Measurements from ENCODE around the gene OPRM1.

OPRM1 gene

DNA sequence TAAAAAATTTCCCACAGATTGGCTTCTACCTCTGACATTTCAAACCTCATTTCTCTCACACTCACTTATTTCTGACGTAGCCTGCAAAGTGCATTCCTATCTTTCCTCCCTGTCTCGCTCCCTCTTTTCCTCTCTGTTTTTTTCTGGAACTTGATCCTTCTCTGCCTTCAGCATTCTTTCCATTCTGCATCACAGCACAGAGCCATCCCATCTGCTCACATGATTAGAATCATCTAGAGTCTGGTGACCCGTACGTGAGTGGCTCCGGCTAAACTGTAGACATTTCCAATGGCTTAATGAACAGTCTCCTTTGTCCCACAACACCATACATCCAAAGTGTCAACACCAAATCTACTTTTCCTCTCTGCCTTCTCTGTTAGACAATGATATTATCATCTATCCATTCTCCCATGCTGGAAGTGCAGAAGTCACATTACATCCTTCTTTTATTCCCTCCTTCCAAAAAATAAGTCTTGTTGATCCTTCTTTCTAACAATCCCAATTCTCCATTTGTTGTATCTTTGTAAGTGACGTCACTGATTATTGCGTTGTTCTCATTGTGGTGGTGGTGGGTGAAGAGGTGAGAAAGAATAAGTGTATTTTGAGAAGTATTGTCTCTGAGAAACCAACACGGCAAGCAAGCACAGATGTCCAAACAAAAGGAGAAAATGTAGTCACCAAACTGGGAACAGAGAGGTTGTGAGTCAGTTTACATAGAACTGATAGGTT, 41.6 kb downstream of the OPRM1 start:
- no peak for DNase-seq (ENCODE audit: low read depth in 3 of 3, low spot score in 1 of 3)

- DNase-seq (ENCODE audit: low read depth in 3 of 3, low spot score in 1 of 3) = no peak
Observed at GRCh38 chr6:154086510-154086909, 47.5 kb downstream of the OPRM1 start.

DNA sequence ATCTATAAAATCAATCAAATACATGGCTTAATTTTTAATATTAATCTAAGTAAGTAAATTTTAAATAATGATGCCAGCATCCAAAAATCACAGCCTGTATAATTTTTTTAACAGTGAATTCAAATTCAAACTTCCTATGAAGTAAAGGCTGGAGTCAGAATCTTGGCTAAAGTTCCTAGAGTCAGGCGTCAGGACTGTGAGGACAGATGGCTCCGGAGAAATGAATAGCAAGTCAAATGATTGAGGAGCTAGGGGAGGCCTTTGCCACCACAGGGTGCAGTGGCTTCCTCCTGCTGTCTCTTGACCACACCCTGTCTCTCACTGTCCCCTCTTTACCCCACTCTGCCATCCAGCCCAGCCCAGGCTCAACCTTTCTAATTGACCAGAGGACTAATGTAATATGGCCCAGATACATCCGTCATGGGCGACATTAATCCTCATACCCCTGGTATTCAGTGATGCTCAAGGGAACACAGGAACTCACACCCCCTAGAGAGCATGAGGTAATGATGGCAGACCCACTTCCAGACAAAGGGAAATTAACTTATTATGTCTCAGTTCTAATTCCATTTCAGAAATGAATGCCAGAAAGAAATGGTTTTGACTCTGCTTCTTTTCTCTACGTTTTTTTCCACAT, 53.4 kb downstream of the OPRM1 start:
- DNase-seq (ENCODE audit: low read depth in 3 of 3, low spot score in 1 of 3) = no peak

GRCh38 chr6:154093231-154094044, 54.4 kb downstream of the OPRM1 start:
- DNase-seq (ENCODE audit: low read depth in 3 of 3, low spot score in 1 of 3) = no peak

- no peak for DNase-seq (ENCODE audit: low read depth in 3 of 3, low spot score in 1 of 3)
Observed at GRCh38 chr6:154095571-154095970, 56.5 kb downstream of the OPRM1 start.

DNA sequence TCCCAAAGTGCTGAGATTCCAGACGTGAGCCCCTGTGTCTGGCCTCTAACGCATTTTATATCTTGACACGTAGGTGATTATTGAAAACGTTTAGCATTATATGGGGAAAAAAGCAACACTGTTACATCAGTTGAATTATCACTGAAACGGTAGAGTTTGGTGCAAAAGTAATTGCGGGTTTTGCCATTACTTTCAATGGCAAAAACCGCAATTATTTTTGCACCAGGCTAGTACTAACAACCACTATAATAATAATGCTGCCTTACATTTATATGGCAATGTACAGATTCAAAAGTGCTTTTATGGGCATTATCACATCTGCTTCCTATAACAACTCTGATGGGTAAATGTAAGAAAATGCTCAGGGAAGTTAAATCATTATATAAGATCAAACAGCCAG, 57.3 kb downstream of the OPRM1 start:
- no peak for DNase-seq (ENCODE audit: low read depth in 3 of 3, low spot score in 1 of 3)

- no peak for DNase-seq (ENCODE audit: low read depth in 3 of 3, low spot score in 1 of 3)
Observed at GRCh38 chr6:154096834-154097233, 57.8 kb downstream of the OPRM1 start.

DNA sequence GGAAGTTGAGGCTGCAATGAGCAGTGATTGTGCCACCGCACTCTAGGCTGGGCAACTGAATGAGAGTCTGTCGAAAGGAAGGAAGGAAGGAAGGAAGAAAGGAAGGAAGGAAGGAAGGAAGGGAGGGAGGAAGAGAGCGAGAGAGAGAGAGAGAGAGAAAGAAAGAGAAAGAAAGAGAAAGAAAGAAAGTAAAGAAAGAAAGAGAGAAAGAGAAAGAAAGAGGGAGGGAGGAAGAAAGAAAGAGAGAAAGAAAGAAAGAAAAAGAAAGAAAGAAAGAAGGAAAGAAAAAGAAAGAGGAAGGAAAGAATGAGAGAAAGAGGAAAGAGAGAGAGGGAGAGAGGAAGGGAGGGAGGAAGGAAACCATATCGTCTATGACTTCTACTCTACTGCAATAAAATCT, 60.2 kb downstream of the OPRM1 start:
- no peak for DNase-seq (ENCODE audit: low read depth in 3 of 3, low spot score in 1 of 3)

GRCh38 chr6:154106251-154106650, 67.2 kb downstream of the OPRM1 start:
- no peak for DNase-seq (ENCODE audit: low read depth in 3 of 3, low spot score in 1 of 3)

DNA sequence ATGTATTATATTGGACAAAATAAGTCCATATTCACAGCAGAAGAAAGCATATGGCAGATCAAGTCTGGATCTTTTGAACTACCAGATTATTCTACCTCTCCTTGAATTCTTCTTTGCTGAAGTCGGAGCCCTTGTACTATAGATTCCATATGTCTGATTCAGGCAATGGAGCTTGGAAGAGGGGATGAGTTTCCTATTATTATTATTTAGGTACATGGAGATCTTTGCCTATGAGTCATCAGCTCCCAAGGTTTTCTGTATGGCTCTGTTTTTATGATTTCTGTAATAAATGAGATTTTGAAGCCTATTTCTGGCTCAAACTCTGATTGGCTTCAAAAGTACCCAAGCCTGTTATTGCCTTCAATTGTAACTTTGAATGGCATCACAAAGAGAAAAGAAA, 72.0 kb downstream of the OPRM1 start:
- DNase-seq (ENCODE audit: low read depth in 3 of 3, low spot score in 1 of 3) = no peak

DNA sequence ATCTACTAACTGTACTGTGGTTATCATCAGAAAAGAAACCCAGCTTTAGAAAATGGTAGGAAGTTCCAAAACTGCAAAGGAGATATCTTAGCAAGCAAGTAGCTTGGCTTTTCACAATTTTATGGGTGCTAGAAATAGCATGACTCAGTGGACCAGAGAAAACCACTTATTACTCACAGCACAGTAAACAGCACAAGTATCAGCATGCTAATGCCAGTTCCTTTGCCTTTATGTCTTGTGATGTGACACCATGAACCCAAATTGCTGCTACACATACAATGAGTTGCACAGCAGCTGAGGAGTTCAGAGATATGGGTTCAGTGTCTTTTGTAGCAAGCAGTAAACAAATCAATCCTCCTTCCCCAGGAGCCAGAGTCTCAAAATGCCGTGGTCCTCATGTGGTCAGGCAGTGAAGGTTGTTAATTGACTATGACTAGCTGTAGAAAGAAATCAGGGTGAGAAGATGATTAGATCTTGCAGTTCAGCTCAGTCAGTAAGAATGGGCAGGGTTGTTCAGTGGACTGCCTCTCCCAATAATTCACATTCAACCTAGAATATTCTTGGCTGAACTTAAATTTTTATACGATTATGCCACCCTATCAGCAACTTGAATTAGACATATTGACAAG, 73.3 kb downstream of the OPRM1 start:
- DNase-seq (ENCODE audit: low read depth in 3 of 3, low spot score in 1 of 3) = no peak

DNA sequence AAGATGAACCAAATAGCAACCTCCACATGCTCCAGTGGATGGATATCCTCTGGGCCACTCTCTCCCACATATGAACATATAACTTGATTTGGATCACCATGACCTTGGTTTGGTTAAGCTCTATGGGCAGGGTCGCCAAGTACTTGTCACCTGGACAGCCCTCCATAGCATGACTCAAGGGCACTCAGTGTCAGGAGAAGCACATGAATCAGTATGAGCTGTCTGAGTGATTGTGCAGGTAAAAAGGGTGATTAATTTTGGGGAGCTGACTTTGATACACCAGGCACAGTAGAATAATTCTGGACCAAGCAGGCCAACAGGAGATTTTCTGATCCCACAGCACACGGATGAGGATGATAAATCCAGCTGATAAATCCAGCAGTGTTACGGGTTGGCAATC, 74.4 kb downstream of the OPRM1 start:
- DNase-seq (ENCODE audit: low read depth in 3 of 3, low spot score in 1 of 3) = no peak

- no peak for DNase-seq (ENCODE audit: low read depth in 3 of 3, low spot score in 1 of 3)
Observed at GRCh38 chr6:154117485-154117884, 78.4 kb downstream of the OPRM1 start.

- no peak for DNase-seq (ENCODE audit: low read depth in 3 of 3, low spot score in 1 of 3)
Observed at GRCh38 chr6:154122195-154122925, 83.3 kb downstream of the OPRM1 start.

- DNase-seq (ENCODE audit: low read depth in 3 of 3, low spot score in 1 of 3) = no peak
Observed at GRCh38 chr6:154123155-154123956, 84.3 kb downstream of the OPRM1 start.

- DNase-seq (ENCODE audit: low read depth in 3 of 3, low spot score in 1 of 3) = no peak
Observed at GRCh38 chr6:154125421-154125820, 86.4 kb downstream of the OPRM1 start.

DNA sequence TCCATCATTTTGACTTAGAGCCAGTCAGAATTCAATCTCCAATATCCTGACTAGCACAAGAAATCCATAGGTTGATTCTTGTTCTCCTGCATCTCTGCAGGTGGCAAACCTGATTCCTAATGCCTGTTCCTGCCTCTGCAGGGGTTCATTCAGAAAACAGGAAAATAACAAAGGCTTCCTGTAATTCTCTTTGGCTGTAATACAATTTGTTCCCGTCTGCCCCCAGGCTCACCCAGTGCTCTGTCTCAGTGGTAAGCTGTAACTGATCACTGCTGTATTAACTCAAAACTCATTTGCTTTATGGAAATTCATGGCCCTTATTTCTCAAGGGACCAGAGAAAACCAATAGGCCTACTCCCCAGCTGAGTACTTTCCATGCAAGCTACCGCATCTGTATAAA, 88.6 kb downstream of the OPRM1 start:
- DNase-seq (ENCODE audit: low read depth in 3 of 3, low spot score in 1 of 3) = no peak

- DNase-seq (ENCODE audit: low read depth in 3 of 3, low spot score in 1 of 3) = no peak
Observed at GRCh38 chr6:154134471-154135147, 95.6 kb downstream of the OPRM1 start.

DNA sequence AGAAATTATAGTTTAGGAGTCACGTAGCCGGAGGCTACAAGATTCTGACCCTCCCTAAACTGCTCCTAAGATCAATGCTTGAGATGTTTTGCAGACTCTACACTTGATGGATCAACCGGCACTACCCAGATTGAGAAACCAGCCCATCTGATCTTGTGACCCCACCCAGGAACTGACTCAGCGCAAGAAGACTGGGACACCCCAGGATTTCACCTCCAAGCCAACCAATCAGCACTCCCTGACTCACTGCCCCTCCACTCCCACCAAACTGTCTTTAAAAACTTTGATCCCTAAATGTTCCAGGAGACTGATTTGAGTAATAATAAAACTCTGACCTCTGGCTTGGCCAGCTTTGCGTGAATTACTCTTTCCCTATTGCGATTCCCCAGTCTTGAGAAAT, 99.8 kb downstream of the OPRM1 start:
- DNase-seq (ENCODE audit: low read depth in 3 of 3, low spot score in 1 of 3) = no peak

- DNase-seq (ENCODE audit: low read depth in 3 of 3, low spot score in 1 of 3) = no peak
Observed at GRCh38 chr6:154139892-154140291, 100.9 kb downstream of the OPRM1 start.
